ENCODE results near the gene GBGT1.

GBGT1 gene

GRCh38 chr9:133148199-133149129, 15.2 kb downstream of the GBGT1 start:
- TF ChIP-seq EZH2 (IDR thresholded peaks at IDR 0.05; ENCODE audit: borderline replicate concordance, low read length) (no peak), CTCF (IDR thresholded peaks at IDR 0.05; ENCODE audit: low read length) (no peak)
- Histone ChIP-seq H2AFZ (ENCODE audit: low read length) (no peak overlapping the region), H3K79me2 (ENCODE audit: insufficient read depth, low read length) (no peaks in the 10 kb centered on the region), H3K9me2 (ENCODE audit: low read depth, low read length) (no peaks in the 10 kb centered on the region), H3K27me3 (ENCODE audit: insufficient read depth, low read length) (no peaks in the 10 kb centered on the region), H4K20me1 (ENCODE audit: insufficient read depth, low read length) (no peaks in the 10 kb centered on the region), H3K36me3 (ENCODE audit: insufficient read depth, low read length) (no peaks in the 10 kb centered on the region), H3K4me2 (ENCODE audit: low read length) (peak overlapping the region; percentile 71), H3K9me3 (ENCODE audit: low read length) (no peaks in the 10 kb centered on the region), H3K9ac (ENCODE audit: low read length) (peak overlapping the region; percentile 76), H3K4me1 (ENCODE audit: insufficient read depth, low read length, severe bottlenecking) (peaks cover 35% of the 10 kb centered on the region), H3K27ac (ENCODE audit: low read depth, low read length, poor library complexity, severe bottlenecking) (peak overlapping the region; percentile 13), H3F3A (ENCODE audit: insufficient read depth, low read length) (no peaks in the 10 kb centered on the region), H3K4me3 (ENCODE audit: low read depth, low read length, poor library complexity, severe bottlenecking) (peak overlapping the region; percentile 68)

GRCh38 chr9:133147412-133148198, 16.1 kb downstream of the GBGT1 start:
- H3K27ac ChIP-seq (ENCODE audit: low read depth, low read length, poor library complexity, severe bottlenecking) = peak overlapping the region; percentile 13
- no peaks in the 10 kb centered on the region for H4K20me1 ChIP-seq (ENCODE audit: insufficient read depth, low read length)
- H3K4me1 ChIP-seq (ENCODE audit: insufficient read depth, low read length, severe bottlenecking) = peaks cover 40% of the 10 kb centered on the region
- TF ChIP-seq CTCF (IDR thresholded peaks at IDR 0.05; ENCODE audit: low read length) = peak; percentile 95
- TF ChIP-seq EZH2 (IDR thresholded peaks at IDR 0.05; ENCODE audit: borderline replicate concordance, low read length) = no peak
- H3K36me3 ChIP-seq (ENCODE audit: insufficient read depth, low read length) = no peaks in the 10 kb centered on the region
- H3K4me3 ChIP-seq (ENCODE audit: low read depth, low read length, poor library complexity, severe bottlenecking) = peak overlapping the region; percentile 68
- no peaks in the 10 kb centered on the region for H3K27me3 ChIP-seq (ENCODE audit: insufficient read depth, low read length)
- H2AFZ ChIP-seq (ENCODE audit: low read length) = no peak overlapping the region
- H3K9me3 ChIP-seq (ENCODE audit: low read length) = no peaks in the 10 kb centered on the region
- peak overlapping the region; percentile 76; the same call in 1 of the 2 replicates for H3K9ac ChIP-seq (ENCODE audit: low read length)
- H3F3A ChIP-seq (ENCODE audit: insufficient read depth, low read length) = no peaks in the 10 kb centered on the region
- peak overlapping the region; percentile 71 for H3K4me2 ChIP-seq (ENCODE audit: low read length)
- no peaks in the 10 kb centered on the region for H3K9me2 ChIP-seq (ENCODE audit: low read depth, low read length)
- H3K79me2 ChIP-seq (ENCODE audit: insufficient read depth, low read length) = no peaks in the 10 kb centered on the region

- Histone ChIP-seq H3K4me2 (ENCODE audit: low read length) (peak overlapping the region; percentile 71), H3K9me2 (ENCODE audit: low read depth, low read length) (no peaks in the 10 kb centered on the region), H3F3A (ENCODE audit: insufficient read depth, low read length) (no peaks in the 10 kb centered on the region), H4K20me1 (ENCODE audit: insufficient read depth, low read length) (no peaks in the 10 kb centered on the region), H3K27me3 (ENCODE audit: insufficient read depth, low read length) (no peaks in the 10 kb centered on the region), H2AFZ (ENCODE audit: low read length) (no peak overlapping the region), H3K4me1 (ENCODE audit: insufficient read depth, low read length, severe bottlenecking) (peaks cover 47% of the 10 kb centered on the region), H3K27ac (ENCODE audit: low read depth, low read length, poor library complexity, severe bottlenecking) (no peak overlapping the region), H3K9me3 (ENCODE audit: low read length) (no peaks in the 10 kb centered on the region), H3K4me3 (ENCODE audit: low read depth, low read length, poor library complexity, severe bottlenecking) (no peak overlapping the region), H3K36me3 (ENCODE audit: insufficient read depth, low read length) (no peaks in the 10 kb centered on the region), H3K9ac (ENCODE audit: low read length) (no peak overlapping the region), H3K79me2 (ENCODE audit: insufficient read depth, low read length) (no peaks in the 10 kb centered on the region)
- TF ChIP-seq CTCF (IDR thresholded peaks at IDR 0.05; ENCODE audit: low read length) (no peak), EZH2 (IDR thresholded peaks at IDR 0.05; ENCODE audit: borderline replicate concordance, low read length) (no peak)
Measured at GRCh38 chr9:133146746-133147411, 16.8 kb downstream of the GBGT1 start.

Data from OCI-LY1 (cell line).